Measurements from ENCODE around the gene HNRNPF.

GRCh38 chr10:43387678-43388032 lies 21.3 kb downstream of the HNRNPF start:
- TF ChIP-seq ESRRG (CRISPR knock-in tag; IDR thresholded peaks at IDR 0.05) = no peak
- no peak for TF ChIP-seq ZNF565 (CRISPR knock-in tag; conservative IDR thresholded peaks at IDR 0.05; ENCODE audit: low read depth)
